SK-N-SH (cell line): Measurements from ENCODE around the gene COPS4. TPM values are rescaled to one million over a fixed set of nuclear protein-coding genes. Genes with fewer than 3 reads are reported as not detected.

Source experiments
- CTCF ChIA-PET: fragments of 300-600, 350-600 bp; formaldehyde crosslinking; extraction: SDS; loops from one replicate; lab custom pipeline; 2021; lab: Yijun Ruan, JAX
- POLR2A ChIA-PET: fragments of 350-600 bp; sonication (Branson Sonifier 250); formaldehyde crosslinking; extraction: SDS; loops from one replicate; lab custom pipeline; 2020; ENCODE audit warnings: antibody characterized with exemption, inconsistent platforms; lab: Yijun Ruan, JAX
- DNase-seq: peaks from one replicate; pipeline ENCODE4 v3.0.0; 2012
- H2AFZ ChIP-seq: fragments of 200-600 bp; sonication (generic); 2 replicates; pipeline ENCODE4 v1.8.1; 2016; ENCODE audit warnings: antibody characterized with exemption, mild to moderate bottlenecking, low read depth
- H3F3A ChIP-seq: fragments of 200-600 bp; sonication (generic); replicated peaks from 2 replicates; pipeline ENCODE3; 2016; ENCODE audit warnings: antibody characterized with exemption, mild to moderate bottlenecking; ENCODE audit not compliant: insufficient read depth
- H3K27ac ChIP-seq, 2 experiments: fragments of 200-500 bp in 1 of 2; fragments of 200-600 bp in 1 of 2; sonication (Bioruptor generic) in 1 of 2; sonication (generic), shearing (Covaris generic) in 1 of 2; 2 replicates each; pipeline versions ENCODE4 v1.5.1 to v1.6.1; 2014 to 2016; ENCODE audit warnings: low read depth in 2 of 2, inconsistent platforms in 1 of 2, low read length in 1 of 2, mild to moderate bottlenecking in 1 of 2, mixed read lengths in 1 of 2
- H3K27me3 ChIP-seq: fragments of 200-600 bp; sonication (generic), shearing (Covaris generic); 2 replicates; pipeline ENCODE4 v1.6.1; 2016; ENCODE audit warnings: mixed run types; ENCODE audit not compliant: insufficient read depth
- H3K36me3 ChIP-seq, 2 experiments: fragments of 200-500 bp in 1 of 2; fragments of 200-600 bp in 1 of 2; sonication (Bioruptor generic) in 1 of 2; sonication (generic) in 1 of 2; replicated peaks in 1 of 2; 2 replicates each; pipeline versions ENCODE3 to v1.5.1; 2014 to 2016; ENCODE audit warnings: low read length in 1 of 2, mild to moderate bottlenecking in 1 of 2; ENCODE audit not compliant: insufficient read depth in 2 of 2, control insufficient read depth in 1 of 2
- H3K4me1 ChIP-seq, 2 experiments: fragments of 200-500 bp in 1 of 2; fragments of 200-600 bp in 1 of 2; sonication (Bioruptor generic) in 1 of 2; sonication (generic), shearing (Covaris generic) in 1 of 2; 2 replicates each; pipeline versions ENCODE4 v1.5.1 to v1.6.1; 2014 to 2016; ENCODE audit warnings: low read depth in 1 of 2, low read length in 1 of 2, mixed run types in 1 of 2; ENCODE audit not compliant: insufficient read depth in 2 of 2, control insufficient read depth in 1 of 2
- H3K4me2 ChIP-seq: fragments of 200-600 bp; sonication (generic), shearing (Covaris generic); 2 replicates; pipeline ENCODE4 v1.6.1; 2017; ENCODE audit warnings: mixed run types
- H3K4me3 ChIP-seq, 2 experiments: fragments of 200-500 bp in 1 of 2; fragments of 200-600 bp in 1 of 2; sonication (Bioruptor generic) in 1 of 2; sonication (generic), shearing (Covaris generic) in 1 of 2; 2 replicates each; pipeline versions ENCODE4 v1.5.1 to v1.8.1; 2014 to 2016; ENCODE audit warnings: low read depth in 2 of 2, inconsistent platforms in 1 of 2, low read length in 1 of 2, mild to moderate bottlenecking in 1 of 2, mixed read lengths in 1 of 2, moderate library complexity in 1 of 2
- H3K79me2 ChIP-seq: fragments of 200-600 bp; sonication (generic); 2 replicates; pipeline ENCODE4 v1.8.1; 2017; ENCODE audit warnings: mild to moderate bottlenecking; ENCODE audit not compliant: insufficient read depth
- H3K9ac ChIP-seq: fragments of 200-600 bp; sonication (generic); 2 replicates; pipeline ENCODE4 v1.6.1; 2017; ENCODE audit warnings: mixed run types
- H3K9me2 ChIP-seq: fragments of 200-600 bp; sonication (generic); 2 replicates; pipeline ENCODE4 v1.6.1; 2017; ENCODE audit warnings: mixed run types
- H3K9me3 ChIP-seq: fragments of 200-600 bp; sonication (generic); 2 replicates; pipeline ENCODE4 v1.6.1; 2017; ENCODE audit warnings: mixed run types, mild to moderate bottlenecking, moderate library complexity
- H4K20me1 ChIP-seq: fragments of 200-600 bp; sonication (generic); 2 replicates; pipeline ENCODE4 v1.6.1; 2017; ENCODE audit warnings: mild to moderate bottlenecking, mixed run types; ENCODE audit not compliant: insufficient read depth
- CHD2 ChIP-seq: fragments of 150-350 bp; IDR thresholded peaks from 2 replicates; pipeline ENCODE4 v1.6.1; 2018; ENCODE audit warnings: low read length; ENCODE audit not compliant: partially characterized antibody
- EP300 ChIP-seq, 2 experiments: IDR thresholded peaks; 2 replicates each; pipeline versions ENCODE4 v1.4.0 to v1.6.1; 2012; ENCODE audit warnings: borderline replicate concordance in 1 of 2, low read depth in 1 of 2, low read length in 1 of 2
- EZH2phosphoT487 ChIP-seq: fragments of 200-600 bp; sonication (generic); IDR thresholded peaks from 2 replicates; pipeline ENCODE4 v1.6.1; 2017; ENCODE audit warnings: low read depth, mixed run types, mild to moderate bottlenecking, antibody characterized with exemption, moderate library complexity, borderline replicate concordance
- FOSL2 ChIP-seq: IDR thresholded peaks from 2 replicates; pipeline ENCODE4 v1.4.0; 2012; ENCODE audit warnings: low read depth, mild to moderate bottlenecking, moderate library complexity, borderline replicate concordance
- JUND ChIP-seq: IDR thresholded peaks from 2 replicates; pipeline ENCODE4 v1.4.0; 2012
- MEF2A ChIP-seq: IDR thresholded peaks from 2 replicates; pipeline ENCODE4 v1.4.0; 2012; ENCODE audit warnings: low read depth, borderline replicate concordance
- MXI1 ChIP-seq: IDR thresholded peaks from 2 replicates; pipeline ENCODE4 v1.6.1; 2012; ENCODE audit warnings: mild to moderate bottlenecking, low read depth, low read length, improper control_type of control experiment
- NFIC ChIP-seq: IDR thresholded peaks from 2 replicates; pipeline ENCODE4 v1.4.0; 2012; ENCODE audit warnings: borderline replicate concordance
- NRF1 ChIP-seq: IDR thresholded peaks from 2 replicates; pipeline ENCODE4 v1.6.1; 2012; ENCODE audit warnings: low read depth, mild to moderate bottlenecking, low read length
- POLR2AphosphoS5 ChIP-seq: IDR thresholded peaks from 2 replicates; pipeline ENCODE4 v1.6.1; 2012; ENCODE audit warnings: low read depth, low read length
- RFX5 ChIP-seq: IDR thresholded peaks from 2 replicates; pipeline ENCODE4 v1.6.1; 2012; ENCODE audit warnings: mild to moderate bottlenecking, improper control_type of control experiment, low read length
- SIN3A ChIP-seq: IDR thresholded peaks from 2 replicates; pipeline ENCODE4 v1.6.1; 2012; ENCODE audit warnings: low read depth, mild to moderate bottlenecking, low read length, moderate library complexity, borderline replicate concordance
- SMC3 ChIP-seq: IDR thresholded peaks from 2 replicates; pipeline ENCODE4 v1.6.1; 2012; ENCODE audit warnings: low read depth, low read length, improper control_type of control experiment
- TAF1 ChIP-seq: IDR thresholded peaks from 2 replicates; pipeline ENCODE4 v1.6.1; 2012; ENCODE audit warnings: low read depth, mild to moderate bottlenecking, low read length, moderate library complexity, borderline replicate concordance
- TCF12 ChIP-seq: IDR thresholded peaks from 2 replicates; pipeline ENCODE4 v1.4.0; 2012
- TEAD4 ChIP-seq: IDR thresholded peaks from 2 replicates; pipeline ENCODE4 v1.4.0; 2012; ENCODE audit warnings: mild to moderate bottlenecking, borderline replicate concordance; ENCODE audit not compliant: insufficient read depth
- polyA plus RNA-seq, 3 experiments: library from polyadenylated mRNA; depleted of rRNA; stranded (reverse); fragments of >200 nt; gene quantifications; 2 replicates each; pipeline ENCODE4 v1.2.3, GENCODE V29; 2012
- TF ChIP-seq, protein P1 (sequence below): IDR thresholded peaks from 2 replicates; pipeline ENCODE4 v1.6.1; 2012; ENCODE audit warnings: mild to moderate bottlenecking, low read depth, low read length, moderate library complexity
- TF ChIP-seq, protein P2 (sequence below): IDR thresholded peaks from 2 replicates; pipeline ENCODE4 v1.4.0; 2012; ENCODE audit warnings: low read depth, borderline replicate concordance

Gene COPS4
- polyA plus RNA-seq, 1 of the 3 experiments (the other 2 are of a cell fraction): 33.9 TPM

DNA sequence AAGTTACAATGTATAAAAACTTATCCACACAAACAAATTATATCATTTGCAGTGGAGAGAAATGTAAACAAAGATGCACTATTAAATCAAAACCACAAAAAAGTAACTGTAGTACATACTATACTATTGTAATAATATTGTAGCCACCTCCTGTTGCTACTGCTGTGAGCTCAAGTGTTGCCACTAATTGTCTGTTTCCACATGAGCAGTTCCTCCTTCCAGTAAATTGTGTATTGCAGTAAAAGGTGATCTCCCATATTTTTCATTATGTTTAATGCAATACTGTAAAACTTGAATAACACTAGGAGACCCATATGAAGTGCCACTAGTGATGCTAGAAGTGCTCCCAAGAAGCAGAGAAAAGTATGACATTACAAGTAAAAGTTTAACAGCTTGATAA, 36.1 kb upstream of the COPS4 start:
- ChIA-PET CTCF (no interaction called here), POLR2A (no interaction called here)
- no peak overlapping the region for H3K27ac ChIP-seq
- no peaks in the 10 kb centered on the region for H3K4me1 ChIP-seq
- no peaks in the 10 kb centered on the region for H3K9me3 ChIP-seq
- H3K9me2 ChIP-seq: no peaks in the 10 kb centered on the region
- H3K4me2 ChIP-seq: no peak overlapping the region
- H2AFZ ChIP-seq: no peak overlapping the region
- no peak overlapping the region for H3K4me3 ChIP-seq
- DNase-seq: no peak
- H3K27me3 ChIP-seq: no peaks in the 10 kb centered on the region
- H3F3A ChIP-seq: no peaks in the 10 kb centered on the region
- H3K36me3 ChIP-seq: no peaks in the 10 kb centered on the region
- no peaks in the 10 kb centered on the region for H4K20me1 ChIP-seq
- TF ChIP-seq JUND (no peak), MXI1 (no peak), NRF1 (no peak), TAF1 (no peak), FOSL2 (no peak), SIN3A (no peak), MEF2A (no peak), CHD2 (no peak), RFX5 (no peak), TEAD4 (no peak), SMC3 (no peak), NFIC (no peak), POLR2AphosphoS5 (no peak), EZH2phosphoT487 (no peak), TCF12 (no peak), EP300 (IDR thresholded peaks at IDR 0.05; ENCODE audit: borderline replicate concordance in 1 of 2, low read depth in 1 of 2, low read length in 1 of 2) (no peak)
- TF ChIP-seq, protein P1, sequence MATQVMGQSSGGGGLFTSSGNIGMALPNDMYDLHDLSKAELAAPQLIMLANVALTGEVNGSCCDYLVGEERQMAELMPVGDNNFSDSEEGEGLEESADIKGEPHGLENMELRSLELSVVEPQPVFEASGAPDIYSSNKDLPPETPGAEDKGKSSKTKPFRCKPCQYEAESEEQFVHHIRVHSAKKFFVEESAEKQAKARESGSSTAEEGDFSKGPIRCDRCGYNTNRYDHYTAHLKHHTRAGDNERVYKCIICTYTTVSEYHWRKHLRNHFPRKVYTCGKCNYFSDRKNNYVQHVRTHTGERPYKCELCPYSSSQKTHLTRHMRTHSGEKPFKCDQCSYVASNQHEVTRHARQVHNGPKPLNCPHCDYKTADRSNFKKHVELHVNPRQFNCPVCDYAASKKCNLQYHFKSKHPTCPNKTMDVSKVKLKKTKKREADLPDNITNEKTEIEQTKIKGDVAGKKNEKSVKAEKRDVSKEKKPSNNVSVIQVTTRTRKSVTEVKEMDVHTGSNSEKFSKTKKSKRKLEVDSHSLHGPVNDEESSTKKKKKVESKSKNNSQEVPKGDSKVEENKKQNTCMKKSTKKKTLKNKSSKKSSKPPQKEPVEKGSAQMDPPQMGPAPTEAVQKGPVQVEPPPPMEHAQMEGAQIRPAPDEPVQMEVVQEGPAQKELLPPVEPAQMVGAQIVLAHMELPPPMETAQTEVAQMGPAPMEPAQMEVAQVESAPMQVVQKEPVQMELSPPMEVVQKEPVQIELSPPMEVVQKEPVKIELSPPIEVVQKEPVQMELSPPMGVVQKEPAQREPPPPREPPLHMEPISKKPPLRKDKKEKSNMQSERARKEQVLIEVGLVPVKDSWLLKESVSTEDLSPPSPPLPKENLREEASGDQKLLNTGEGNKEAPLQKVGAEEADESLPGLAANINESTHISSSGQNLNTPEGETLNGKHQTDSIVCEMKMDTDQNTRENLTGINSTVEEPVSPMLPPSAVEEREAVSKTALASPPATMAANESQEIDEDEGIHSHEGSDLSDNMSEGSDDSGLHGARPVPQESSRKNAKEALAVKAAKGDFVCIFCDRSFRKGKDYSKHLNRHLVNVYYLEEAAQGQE: no peak
- TF ChIP-seq, protein P2, sequence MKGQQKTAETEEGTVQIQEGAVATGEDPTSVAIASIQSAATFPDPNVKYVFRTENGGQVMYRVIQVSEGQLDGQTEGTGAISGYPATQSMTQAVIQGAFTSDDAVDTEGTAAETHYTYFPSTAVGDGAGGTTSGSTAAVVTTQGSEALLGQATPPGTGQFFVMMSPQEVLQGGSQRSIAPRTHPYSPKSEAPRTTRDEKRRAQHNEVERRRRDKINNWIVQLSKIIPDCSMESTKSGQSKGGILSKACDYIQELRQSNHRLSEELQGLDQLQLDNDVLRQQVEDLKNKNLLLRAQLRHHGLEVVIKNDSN: no peak
- no peak overlapping the region for H3K9ac ChIP-seq
- peaks cover 83% of the 10 kb centered on the region for H3K79me2 ChIP-seq
